HL-60 (cell line): Measurements from ENCODE around the gene KDM1B.

Experiments used
- CTCF ChIP-seq: IDR thresholded peaks from one replicate; pipeline ENCODE4 v1.5.1; 2011; ENCODE audit warnings: low read length, control low read depth, inconsistent platforms; ENCODE audit not compliant: insufficient read depth
- GABPA ChIP-seq: IDR thresholded peaks from 2 replicates; pipeline ENCODE4 v1.6.1; 2012; ENCODE audit warnings: low read depth
- POLR2AphosphoS5 ChIP-seq: IDR thresholded peaks from 2 replicates; pipeline ENCODE4 v1.6.1; 2012; ENCODE audit warnings: low read depth
- REST ChIP-seq: IDR thresholded peaks from 2 replicates; pipeline ENCODE4 v1.6.1; 2012; ENCODE audit warnings: low read depth; ENCODE audit not compliant: insufficient replicate concordance

- TF ChIP-seq CTCF (no peak), POLR2AphosphoS5 (no peak), GABPA (no peak), REST (no peak)
Measured at GRCh38 chr6:18161431-18161830, 6.2 kb downstream of the KDM1B start.
